HepG2 (cell line): ENCODE measurements around the gene PDE4D. TPM values are rescaled to one million over a fixed set of nuclear protein-coding genes. Genes with fewer than 3 reads are reported as not detected.

Experiments
- ATAC-seq: fragments of 200-7000 bp; cut with Tn5 transposase; 3 replicates; pipeline ENCODE4 v1.9.1; 2020; ENCODE audit warnings: mild to moderate bottlenecking, moderate library complexity
- BruUV-seq: library from RNA; stranded (reverse); fragments of 400-500 nt; replicated peaks from 2 replicates; lab custom pipeline; 2021; lab: Mats Ljungman, UMichigan
- CTCF ChIA-PET: fragments of 300-600 bp; formaldehyde crosslinking; extraction: SDS; loops from one replicate; lab custom pipeline; 2021; ENCODE audit warnings: low total read pairs, inconsistent platforms, low intra/inter-chr PET ratio; lab: Yijun Ruan, JAX
- POLR2A ChIA-PET: fragments of 350-600 bp; sonication (Branson Sonifier 250); formaldehyde crosslinking; loops from one replicate; lab custom pipeline; 2020; ENCODE audit warnings: antibody characterized with exemption, inconsistent platforms; lab: Yijun Ruan, JAX
- DNase-seq: peaks from one replicate; pipeline ENCODE4 v3.0.0-alpha.2; 2015; ENCODE audit warnings: low spot score
- FAIRE-seq: peaks from 3 replicates; lab custom pipeline; 2011; peaks lifted over from hg19 to GRCh38; lab: Jason Lieb, UNC
- H2AFZ ChIP-seq: one replicate; pipeline ENCODE4 v1.6.1; 2011; ENCODE audit warnings: low read length, inconsistent platforms
- H3K27ac ChIP-seq: fragments of 300-600 bp; 3 replicates; pipeline ENCODE4 v1.8.0; 2011; ENCODE audit warnings: mixed run types, mild to moderate bottlenecking, mixed read lengths, low read length, inconsistent platforms; ENCODE audit not compliant: insufficient read depth; ENCODE audit errors: extremely low read length
- H3K27me3 ChIP-seq, 2 experiments: fragments of 200-600 bp in 1 of 2; 2 replicates in 1 of 2; 3 replicates in 1 of 2; pipeline versions ENCODE4 v1.6.0 to v1.8.0; 2011; ENCODE audit warnings: low read length in 2 of 2, mild to moderate bottlenecking in 2 of 2, moderate library complexity in 2 of 2, inconsistent platforms in 1 of 2; ENCODE audit not compliant: insufficient read depth in 2 of 2, control insufficient read depth in 1 of 2
- H3K36me3 ChIP-seq, 2 experiments: fragments of 200-600 bp in 1 of 2; replicated peaks in 1 of 2; 2 replicates in 1 of 2; 3 replicates in 1 of 2; pipeline versions ENCODE4 v1.5.1 to v1.8.0; 2011; ENCODE audit warnings: low read length in 2 of 2, inconsistent platforms in 1 of 2; ENCODE audit not compliant: insufficient read depth in 2 of 2, control insufficient read depth in 1 of 2
- H3K4me1 ChIP-seq: 2 replicates; pipeline ENCODE4 v1.5.1; 2012; ENCODE audit warnings: low read length, inconsistent platforms; ENCODE audit not compliant: insufficient read depth
- H3K4me2 ChIP-seq: 2 replicates; pipeline ENCODE4 v1.6.0; 2011; ENCODE audit warnings: low read depth, low read length, inconsistent platforms
- H3K4me3 ChIP-seq, 3 experiments: fragments of 200-600 bp in 1 of 3; sonication (generic), shearing (Covaris generic) in 1 of 3; replicated peaks in 1 of 3; 2 replicates each; pipeline ENCODE4 v1.5.1; 2011 to 2016; ENCODE audit warnings: low read length in 3 of 3, inconsistent platforms in 2 of 3, low read depth in 2 of 3, mild to moderate bottlenecking in 2 of 3, control low read depth in 1 of 3, mixed read lengths in 1 of 3; ENCODE audit not compliant: insufficient read depth in 1 of 3
- H3K79me2 ChIP-seq: one replicate; pipeline ENCODE4 v1.6.1; 2011; ENCODE audit warnings: low read length, inconsistent platforms; ENCODE audit not compliant: insufficient read depth
- H3K9ac ChIP-seq: 2 replicates; pipeline ENCODE4 v1.6.0; 2011; ENCODE audit warnings: mild to moderate bottlenecking, low read depth, low read length, inconsistent platforms; ENCODE audit not compliant: insufficient read depth
- H3K9me3 ChIP-seq: 2 replicates; pipeline ENCODE4 v1.5.1; 2012; ENCODE audit warnings: mild to moderate bottlenecking, low read length
- H4K20me1 ChIP-seq: 2 replicates; pipeline ENCODE4 v1.6.0; 2011; ENCODE audit warnings: inconsistent platforms, mild to moderate bottlenecking, low read length, moderate library complexity; ENCODE audit not compliant: insufficient read depth
- ATF2 ChIP-seq: sonication (generic); formaldehyde crosslinking; IDR thresholded peaks from 2 replicates; pipeline ENCODE4 v1.4.0; 2020; ENCODE audit warnings: missing genetic modification reagents
- ESRRA ChIP-seq: sonication (generic); formaldehyde crosslinking; IDR thresholded peaks from 2 replicates; pipeline ENCODE4 v1.5.1; 2020; ENCODE audit warnings: mild to moderate bottlenecking, low read depth, missing genetic modification reagents
- KMT2B ChIP-seq: IDR thresholded peaks from 2 replicates; pipeline ENCODE4 v1.6.1; 2016; ENCODE audit warnings: missing genetic modification reagents, missing compliant biosample characterization
- LRRFIP1 ChIP-seq: sonication (generic); formaldehyde crosslinking; conservative IDR thresholded peaks from 2 replicates; pipeline ENCODE4 v1.4.0; 2020; ENCODE audit warnings: missing genetic modification reagents
- RFX1 ChIP-seq: fragments of 450-650 bp; IDR thresholded peaks from 2 replicates; pipeline ENCODE4 v1.6.1; 2017
- SIX4 ChIP-seq: sonication (generic); formaldehyde crosslinking; IDR thresholded peaks from 2 replicates; pipeline ENCODE4 v1.4.0; 2020; ENCODE audit warnings: missing genetic modification reagents
- THAP11 ChIP-seq: IDR thresholded peaks from 2 replicates; pipeline ENCODE4 v1.6.1; 2016; ENCODE audit warnings: missing biosample characterization, missing genetic modification reagents
- ZBTB43 ChIP-seq: sonication (generic); formaldehyde crosslinking; conservative IDR thresholded peaks from 2 replicates; pipeline ENCODE4 v1.4.0; 2020; ENCODE audit warnings: missing genetic modification reagents
- ZFP1 ChIP-seq: IDR thresholded peaks from 2 replicates; pipeline ENCODE4 v1.6.1; 2016
- ZFP36L1 ChIP-seq: sonication (generic); formaldehyde crosslinking; IDR thresholded peaks from 2 replicates; pipeline ENCODE4 v1.8.0; 2022; ENCODE audit warnings: mild to moderate bottlenecking, missing genetic modification reagents, moderate library complexity
- ZIK1 ChIP-seq: sonication (generic); formaldehyde crosslinking; IDR thresholded peaks from 2 replicates; pipeline ENCODE4 v1.5.0; 2020; ENCODE audit warnings: mild to moderate bottlenecking, low read depth, missing genetic modification reagents, borderline replicate concordance
- ZNF589 ChIP-seq: sonication (generic); formaldehyde crosslinking; conservative IDR thresholded peaks from 2 replicates; pipeline ENCODE4 v1.8.0; 2022; ENCODE audit warnings: mild to moderate bottlenecking, moderate library complexity, missing genetic modification reagents
- ZUFSP ChIP-seq: sonication (generic); formaldehyde crosslinking; IDR thresholded peaks from 2 replicates; pipeline ENCODE4 v1.9.0; 2021; ENCODE audit warnings: missing genetic modification reagents, mild to moderate bottlenecking, borderline replicate concordance
- in situ Hi-C: cut with HindIII; loops from 2 replicates; pipeline ENCODE4 v1.10.0; 2017; ENCODE audit warnings: low pct_unique_long_range_greater_than_20kb; ENCODE audit not compliant: extremely low pct_ligation_motif_present
- intact Hi-C: fragments of 100-400 bp; cut with micrococcal nuclease; formaldehyde crosslinking; loops from one replicate; pipeline ENCODE4 v1.10.0; 2022; ENCODE audit not compliant: unreplicated experiment
- polyA plus RNA-seq, 8 experiments: library from polyadenylated mRNA; depleted of rRNA in 3 of 8; stranded (reverse) in 7 of 8; unstranded in 1 of 8; fragments of >200 nt; fragmentation: Illumina TruSeq in 4 of 8; extraction: Trizol in 4 of 8; gene quantifications; 2 replicates each; pipeline versions ENCODE4 v1.2.1 to v1.2.3, GENCODE V29; 2011 to 2016; ENCODE audit warnings: low read depth in 4 of 8, missing spikeins in 1 of 8, mixed read lengths in 1 of 8; ENCODE audit not compliant: insufficient read depth in 1 of 8
- total RNA-seq, 5 experiments: library from RNA; depleted of rRNA; stranded (reverse); fragments of >200 nt; fragmentation: Illumina TruSeq; extraction: Trizol; gene quantifications; 2 replicates each; pipeline ENCODE4 v1.2.3, GENCODE V29; 2016; ENCODE audit warnings: low read depth in 1 of 5

The PDE4D gene
- total and polyA plus RNA-seq, 2 of the 13 experiments (the other 11 are each of a cell fraction or from before 2014, with no cell fraction given), result 7.0 to 12.2 TPM

- 0 out of 2 replicates have a peak, but pooled peaks have one; percentile 16 for TF ChIP-seq ATF2
- TF ChIP-seq ZUFSP (CRISPR knock-in tag), result no peak
- 0 out of 2 replicates have a peak, but pooled peaks have one; percentile 37 for TF ChIP-seq THAP11 (CRISPR knock-in tag)
- 0 out of 2 replicates have a peak, but pooled peaks have one; percentile 48 for TF ChIP-seq ZBTB43
- 0 out of 2 replicates have a peak, but pooled peaks have one; percentile 29 for TF ChIP-seq SIX4 (CRISPR knock-in tag)
- no peak for TF ChIP-seq ZFP36L1 (CRISPR knock-in tag)
Measured at GRCh38 chr5:59036274-59036961, 857.1 kb downstream of the PDE4D start (continued).

GRCh38 chr5:59035681-59036080 is 857.8 kb downstream of the PDE4D start:
- Histone ChIP-seq H3K4me1 (peaks cover 40% of the 10 kb centered on the region), H4K20me1 (no peaks in the 10 kb centered on the region; the same call in 1 of the 2 replicates), H2AFZ (no peak overlapping the region), H3K27ac (no peak overlapping the region), H3K36me3 (no peaks in the 10 kb centered on the region), H3K27me3 (peaks cover 0 to 13% of the 10 kb centered on the region in 2 experiments; a peak in 1 of 5 replicates), H3K9me3 (no peaks in the 10 kb centered on the region), H3K4me2 (0 out of 2 replicates have a peak overlapping the region, but pooled peaks have one; percentile 25), H3K9ac (no peak overlapping the region), H3K79me2 (peaks cover 3% of the 10 kb centered on the region), H3K4me3 (no peak overlapping the region; a peak in 1 of 6 replicates)
- intact Hi-C loops, result no loop called here
- in situ Hi-C loops, result loop anchor here (10.0 kb wide), 1 partner anchor 129 kb away; no protein-coding TSS in a partner anchor
- POLR2A ChIA-PET, result no interaction called here
- CTCF ChIA-PET, result no interaction called here
- no TSS peak for BruUV-seq
- DNase-seq (no peak), ATAC-seq (no peak), FAIRE-seq (no peak)
- TF ChIP-seq ZIK1 (CRISPR knock-in tag), result no peak
- no peak for TF ChIP-seq RFX1
- TF ChIP-seq ZNF589 (CRISPR knock-in tag), result no peak
- TF ChIP-seq ZFP1 (CRISPR knock-in tag), result no peak
- no peak for TF ChIP-seq LRRFIP1 (CRISPR knock-in tag)
- no peak for TF ChIP-seq KMT2B (CRISPR knock-in tag)
- TF ChIP-seq ESRRA (CRISPR knock-in tag), result no peak
